HL-60 (cell line): ENCODE measurements around the gene FGF12.

Experiments
- CTCF ChIP-seq: IDR thresholded peaks from one replicate; pipeline ENCODE4 v1.5.1; 2011; ENCODE audit warnings: low read length, control low read depth, inconsistent platforms; ENCODE audit not compliant: insufficient read depth
- POLR2AphosphoS5 ChIP-seq: IDR thresholded peaks from 2 replicates; pipeline ENCODE4 v1.6.1; 2012; ENCODE audit warnings: low read depth

GRCh38 chr3:192737506-192737905 lies 10.2 kb upstream of the FGF12 start:
- TF ChIP-seq CTCF (no peak), POLR2AphosphoS5 (no peak)
